ENCODE results near the gene PSG2.
"Not testable (repeated sequence)": the region's sequence is repeated elsewhere in the genome, so short reads cannot be mapped to it uniquely, and the experiment has no call there.

DNA sequence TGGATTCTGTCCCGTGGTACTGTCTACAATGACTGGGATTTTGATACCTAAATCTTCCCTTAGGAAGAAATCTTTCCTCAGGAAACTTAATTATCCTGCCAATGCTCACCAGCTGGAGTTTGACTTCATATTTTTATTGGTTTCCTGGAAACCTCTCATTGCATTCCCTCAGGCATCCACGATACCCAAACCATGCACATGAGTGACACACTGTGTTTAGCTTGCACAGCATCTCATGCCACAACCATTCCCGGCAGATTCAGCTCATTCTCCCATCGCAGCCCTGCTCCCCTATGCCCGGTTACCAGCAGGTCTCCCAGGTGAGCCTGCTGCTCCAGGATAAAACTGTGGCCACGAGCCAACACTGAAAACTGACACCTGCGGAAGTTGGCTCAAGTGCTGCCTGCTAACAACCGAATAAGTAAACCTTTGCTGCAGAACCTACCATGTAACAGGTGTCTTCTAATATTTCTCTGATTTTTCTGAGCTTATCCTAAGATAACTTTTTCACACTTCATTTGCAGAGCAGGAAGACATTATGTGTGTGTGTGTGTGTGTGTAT, 48.9 kb upstream of the PSG2 start:
- not testable (repeated sequence) for TF ChIP-seq POLR2A (IDR thresholded peaks at IDR 0.05; ENCODE audit: low read depth, low read length); TAF1 (IDR thresholded peaks at IDR 0.05; ENCODE audit: borderline replicate concordance, low read depth, low read length); POLR2AphosphoS5 (IDR thresholded peaks at IDR 0.05; ENCODE audit: low read depth, low read length)
